Measurements from ENCODE around the gene NAE1.

GRCh38 chr16:66846831-66847230, 16.1 kb upstream of the NAE1 start:
- TF ChIP-seq CTCF (optimal IDR thresholded peaks at IDR 0.05 in 1 of 3, IDR thresholded peaks at IDR 0.05 in 1 of 3, conservative IDR thresholded peaks at IDR 0.05 in 1 of 3; ENCODE audit: extremely low read depth in 1 of 3, insufficient read depth in 2 of 3, low read length in 3 of 3) (no peak), EZH2 (IDR thresholded peaks at IDR 0.05; ENCODE audit: low read length) (no peak)

All from keratinocyte (primary cell).